Measurements from ENCODE around the gene FOXF1.

- no peak for TF ChIP-seq ZNF263 (CRISPR knock-in tag; IDR thresholded peaks at IDR 0.05; ENCODE audit: low read depth)
- no peak for TF ChIP-seq CTCF (IDR thresholded peaks at IDR 0.05)
- no peak for TF ChIP-seq FOXP1 (CRISPR knock-in tag; IDR thresholded peaks at IDR 0.05; ENCODE audit: borderline replicate concordance)
- TF ChIP-seq NR2C2 (CRISPR knock-in tag; IDR thresholded peaks at IDR 0.05), result no peak
- no peak for TF ChIP-seq ESRRA (CRISPR knock-in tag; IDR thresholded peaks at IDR 0.05; ENCODE audit: borderline replicate concordance)
- no peak for TF ChIP-seq IRF1 (CRISPR knock-in tag; IDR thresholded peaks at IDR 0.05)
- no peak for TF ChIP-seq CREB1 (CRISPR knock-in tag; IDR thresholded peaks at IDR 0.05)
Measured at GRCh38 chr16:86555704-86556075, 45.4 kb downstream of the FOXF1 start.

Measured in WTC11 (cell line).